ENCODE data around the gene RGS7. TPM values are rescaled to one million over a fixed set of nuclear protein-coding genes. Genes with fewer than 3 reads are reported as not detected.

RGS7 gene
- total RNA-seq, 1 donor from 2014 or later, result 2.5 TPM

DNA sequence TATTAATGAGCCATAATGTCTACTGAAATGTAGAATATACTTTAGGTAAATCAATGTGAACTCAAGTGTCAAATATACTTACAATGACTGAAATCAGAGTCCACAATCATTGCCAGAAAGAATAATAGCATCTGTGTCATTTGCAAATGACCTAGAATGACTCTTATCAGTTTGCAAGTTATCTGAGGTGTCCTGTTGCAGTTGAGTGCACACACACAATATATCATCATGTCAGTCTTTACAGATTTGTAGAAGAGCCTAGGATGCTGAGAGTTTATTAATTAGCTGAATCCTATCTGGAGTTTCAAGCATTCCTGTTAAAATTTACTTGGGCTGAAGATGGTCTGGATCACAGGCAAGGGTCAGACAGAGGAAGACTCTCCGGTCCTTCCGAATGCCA is 421.1 kb downstream of the RGS7 start:
- no peak overlapping the region for H3K4me3 Mint-ChIP-seq
- H3K9me3 Mint-ChIP-seq, result peaks cover 14% of the 10 kb centered on the region
- H3K27me3 Mint-ChIP-seq, result no peaks in the 10 kb centered on the region
- H3K4me1 Mint-ChIP-seq (ENCODE audit: unreplicated experiment), result no peaks in the 10 kb centered on the region
- no peaks in the 10 kb centered on the region for H3K36me3 Mint-ChIP-seq
- DNase-seq (ENCODE audit: extremely low spot score, unreplicated experiment), result no peak
- TF ChIP-seq CTCF (conservative IDR thresholded peaks at IDR 0.05), result no peak
- no peak overlapping the region for H3K27ac Mint-ChIP-seq

GRCh38 chr1:240931031-240931430 is 426.0 kb downstream of the RGS7 start:
- H3K9me3 Mint-ChIP-seq, result no peaks in the 10 kb centered on the region
- no peaks in the 10 kb centered on the region for H3K4me1 Mint-ChIP-seq (ENCODE audit: unreplicated experiment)
- no peak for TF ChIP-seq CTCF (conservative IDR thresholded peaks at IDR 0.05)
- no peaks in the 10 kb centered on the region for H3K27me3 Mint-ChIP-seq
- DNase-seq (ENCODE audit: extremely low spot score, unreplicated experiment), result no peak
- H3K27ac Mint-ChIP-seq, result no peak overlapping the region
- no peaks in the 10 kb centered on the region for H3K36me3 Mint-ChIP-seq
- H3K4me3 Mint-ChIP-seq, result no peak overlapping the region

DNA sequence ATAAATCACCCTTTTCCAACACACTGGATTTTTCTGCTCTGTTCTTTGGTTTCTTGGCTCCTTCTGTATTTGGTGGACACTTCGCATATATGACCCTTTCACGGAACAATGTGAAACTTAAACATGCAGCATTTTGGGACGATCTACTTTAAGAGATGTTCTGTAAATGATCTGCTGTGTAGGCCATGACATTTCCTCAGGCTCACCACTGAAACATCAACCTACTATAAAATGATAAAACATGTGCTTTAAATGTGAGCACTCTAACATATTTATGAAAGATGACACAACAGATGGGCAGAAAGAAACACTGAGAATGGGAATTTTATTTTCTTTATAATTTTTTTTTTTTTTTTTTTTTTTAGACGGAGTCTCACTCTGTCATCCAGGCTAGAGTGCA is 428.7 kb downstream of the RGS7 start:
- Mint-ChIP-seq H3K4me1 (ENCODE audit: unreplicated experiment) (no peaks in the 10 kb centered on the region), H3K36me3 (no peaks in the 10 kb centered on the region), H3K27ac (no peak overlapping the region), H3K4me3 (no peak overlapping the region), H3K27me3 (no peaks in the 10 kb centered on the region), H3K9me3 (no peaks in the 10 kb centered on the region)
- TF ChIP-seq CTCF (conservative IDR thresholded peaks at IDR 0.05), result no peak
- DNase-seq (ENCODE audit: extremely low spot score, unreplicated experiment), result no peak

DNA sequence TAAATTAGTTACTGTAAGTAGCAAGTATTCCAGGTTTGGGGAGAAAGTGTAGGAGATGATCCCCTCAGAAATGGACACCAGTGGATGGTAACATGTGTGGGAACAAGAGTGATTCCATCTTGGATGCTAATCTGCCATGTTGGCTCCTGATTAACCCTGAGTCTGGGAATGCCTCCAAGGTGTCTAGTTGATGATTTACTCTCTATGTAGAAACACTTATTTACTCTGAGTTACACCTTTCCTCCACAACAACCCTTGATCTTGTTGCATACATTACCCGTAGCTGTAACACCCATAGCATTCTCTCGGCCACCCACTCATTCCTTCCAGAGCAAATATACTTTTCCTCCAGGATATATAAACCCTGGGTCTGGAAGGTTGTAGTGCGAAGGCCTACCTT is 429.2 kb downstream of the RGS7 start:
- H3K36me3 Mint-ChIP-seq, result no peaks in the 10 kb centered on the region
- no peak for DNase-seq (ENCODE audit: extremely low spot score, unreplicated experiment)
- no peak for TF ChIP-seq CTCF (conservative IDR thresholded peaks at IDR 0.05)
- no peaks in the 10 kb centered on the region for H3K9me3 Mint-ChIP-seq
- no peaks in the 10 kb centered on the region for H3K27me3 Mint-ChIP-seq
- no peaks in the 10 kb centered on the region for H3K4me1 Mint-ChIP-seq (ENCODE audit: unreplicated experiment)
- no peak overlapping the region for H3K27ac Mint-ChIP-seq
- no peak overlapping the region for H3K4me3 Mint-ChIP-seq

- H3K9me3 Mint-ChIP-seq, result peaks cover under 1% of the 10 kb centered on the region
- H3K27me3 Mint-ChIP-seq, result no peaks in the 10 kb centered on the region
- no peaks in the 10 kb centered on the region for H3K36me3 Mint-ChIP-seq
- DNase-seq (ENCODE audit: extremely low spot score, unreplicated experiment), result no peak
- no peak overlapping the region for H3K27ac Mint-ChIP-seq
- no peak overlapping the region for H3K4me3 Mint-ChIP-seq
- H3K4me1 Mint-ChIP-seq (ENCODE audit: unreplicated experiment), result no peaks in the 10 kb centered on the region
- TF ChIP-seq CTCF (conservative IDR thresholded peaks at IDR 0.05), result no peak
These were observed 431.7 kb downstream of the RGS7 start for GRCh38 chr1:240925273-240925672.

DNA sequence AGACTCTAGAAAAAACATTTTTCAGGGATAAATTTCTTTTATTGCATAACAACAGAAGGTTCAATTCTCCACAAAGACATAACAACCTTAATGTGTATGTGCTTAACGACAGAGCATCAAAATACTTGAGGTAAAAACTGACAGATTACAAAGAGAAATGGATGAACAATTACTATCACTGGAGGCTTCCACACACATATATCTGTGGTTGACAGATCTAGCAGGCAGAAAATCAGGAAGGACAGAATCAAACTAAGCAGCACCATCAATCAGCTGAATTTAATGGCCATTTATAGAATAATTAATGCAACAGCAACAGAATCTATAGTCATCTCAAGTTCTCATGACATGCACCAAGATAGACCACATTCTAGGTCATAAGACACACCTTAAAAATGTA is 439.0 kb downstream of the RGS7 start:
- Mint-ChIP-seq H3K9me3 (peaks cover 12% of the 10 kb centered on the region), H3K4me1 (ENCODE audit: unreplicated experiment) (no peaks in the 10 kb centered on the region), H3K27me3 (peaks cover 3% of the 10 kb centered on the region), H3K4me3 (no peak overlapping the region), H3K36me3 (no peaks in the 10 kb centered on the region), H3K27ac (peak overlapping the region; percentile 6)
- no peak for DNase-seq (ENCODE audit: extremely low spot score, unreplicated experiment)
- no peak for TF ChIP-seq CTCF (conservative IDR thresholded peaks at IDR 0.05)
